ENCODE measurements around the gene GMDS. TPM values are rescaled to one million over a fixed set of nuclear protein-coding genes. Genes with fewer than 3 reads are reported as not detected.

Gene GMDS
- total and polyA plus RNA-seq, 2 of the 4 experiments (the other 2 are of a cell fraction) = 7.3 to 21.9 TPM

DNA sequence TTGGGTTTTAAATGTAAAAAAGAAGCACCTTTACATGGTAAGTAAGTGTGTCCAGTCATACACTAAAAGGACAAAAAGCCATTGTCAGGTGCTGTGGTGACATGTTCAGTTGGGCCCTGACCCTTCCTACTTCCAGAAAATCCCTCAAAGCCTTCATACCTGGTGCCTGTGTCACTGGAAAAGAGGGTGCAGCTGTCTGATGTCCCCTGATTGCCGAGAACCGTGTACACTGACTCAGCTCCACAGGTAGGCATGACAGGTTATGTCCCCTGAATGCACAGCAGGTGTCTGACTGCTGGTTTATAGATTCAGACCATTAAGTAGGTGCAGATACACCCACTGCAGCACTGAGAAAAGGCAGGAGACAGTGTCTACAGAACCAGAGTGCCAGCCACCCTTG lies 536.6 kb downstream of the GMDS start:
- Histone ChIP-seq H3K14ac (replicated peaks; ENCODE audit: low read depth, low read length) (no peak overlapping the region), H3K4me3 (ENCODE audit: insufficient read depth, low read depth, low read length) (no peak overlapping the region), H3K27ac (ENCODE audit: insufficient read depth, low read length) (no peak overlapping the region), H4K5ac (ENCODE audit: low read depth, low read length) (no peak overlapping the region), H2BK120ac (ENCODE audit: low read depth, low read length) (no peak overlapping the region), H4K8ac (ENCODE audit: low read depth in 2 of 2, low read length in 2 of 2) (no peak overlapping the region), H4K20me1 (ENCODE audit: insufficient read depth, low read length) (no peaks in the 10 kb centered on the region), H4K91ac (ENCODE audit: insufficient read depth, low read depth, low read length) (no peak overlapping the region), H3K56ac (ENCODE audit: extremely low read depth, insufficient read depth, low read length) (no peak overlapping the region), H3K9me3 (ENCODE audit: control insufficient read depth, insufficient read depth, low read length) (no peaks in the 10 kb centered on the region), H3K27me3 (ENCODE audit: control insufficient read depth, insufficient read depth, low read length) (no peaks in the 10 kb centered on the region), H3K18ac (ENCODE audit: low read depth, low read length) (no peak overlapping the region), H3K79me1 (ENCODE audit: low read depth in 1 of 2, low read length in 2 of 2) (no peaks in the 10 kb centered on the region), H2BK20ac (ENCODE audit: low read depth, low read length) (no peak overlapping the region), H2AK9ac (replicated peaks; ENCODE audit: low read depth, low read length, poor library complexity) (no peak overlapping the region), H2AFZ (replicated peaks; ENCODE audit: low read length, poor library complexity) (no peak overlapping the region), H2BK5ac (ENCODE audit: low read depth, low read length, poor library complexity, severe bottlenecking) (no peak overlapping the region), H3K9me1 (ENCODE audit: insufficient read depth, low read length) (peaks cover 9% of the 10 kb centered on the region; the same call in 1 of the 2 replicates), H3K36me3 (ENCODE audit: control insufficient read depth, insufficient read depth, low read length) (no peaks in the 10 kb centered on the region), H2AK5ac (ENCODE audit: low read depth, low read length) (no peak overlapping the region), H3K9ac (ENCODE audit: low read depth, low read length) (no peak overlapping the region), H3K4ac (ENCODE audit: low read depth, low read length) (no peak overlapping the region), H3K23ac (ENCODE audit: low read depth, low read length) (no peak overlapping the region), H2BK15ac (ENCODE audit: low read depth, low read length) (no peak overlapping the region), H3K4me2 (ENCODE audit: low read depth, low read length) (no peak overlapping the region), H3K4me1 (ENCODE audit: control insufficient read depth, insufficient read depth, low read length) (no peaks in the 10 kb centered on the region; the same call in 1 of the 2 replicates)
- in situ Hi-C loops (cut with MboI; ENCODE audit: low sequenced_read_pairs) = no loop called here
- POLR2A ChIA-PET (ENCODE audit: unreplicated experiment) = no interaction called here
- BruUV-seq (replicated peaks) = no TSS peak
- WGBS, 2 experiments (ENCODE audit: extremely low coverage in 2 of 2, insufficient read length in 1 of 2) = 90% methylated on average over 2 of the region's 2 CpGs; no CpG with 5 or more reads in 1 of the 2 experiments
- CTCF ChIA-PET = interaction anchor here (1.1 kb wide), 1 partner anchor 11 kb away, joined by 5 read pairs; no protein-coding TSS in a partner anchor
- ATAC-seq (ENCODE audit: low read depth) (no peak), DNase-seq (no peak)
- TF ChIP-seq FOS (IDR thresholded peaks at IDR 0.05; ENCODE audit: low read depth, low read length) (no peak), RFX5 (IDR thresholded peaks at IDR 0.05; ENCODE audit: low read depth, low read length) (no peak), BHLHE40 (IDR thresholded peaks at IDR 0.05; ENCODE audit: low read depth, low read length) (no peak), RCOR1 (IDR thresholded peaks at IDR 0.05; ENCODE audit: insufficient replicate concordance, low read length) (no peak), MAFK (IDR thresholded peaks at IDR 0.05; ENCODE audit: low read depth, low read length) (no peak), CHD1 (IDR thresholded peaks at IDR 0.05; ENCODE audit: low read depth, low read length) (no peak), SMC3 (IDR thresholded peaks at IDR 0.05; ENCODE audit: low read depth, low read length) (no peak), RAD21 (IDR thresholded peaks at IDR 0.05; ENCODE audit: low read length) (no peak), MXI1 (IDR thresholded peaks at IDR 0.05; ENCODE audit: borderline replicate concordance, low read depth, low read length) (no peak), POLR2A (IDR thresholded peaks at IDR 0.05; ENCODE audit: low read depth, low read length) (no peak), NFE2L2 (IDR thresholded peaks at IDR 0.05; ENCODE audit: low read depth, low read length) (no peak)
- TF ChIP-seq, protein P1, sequence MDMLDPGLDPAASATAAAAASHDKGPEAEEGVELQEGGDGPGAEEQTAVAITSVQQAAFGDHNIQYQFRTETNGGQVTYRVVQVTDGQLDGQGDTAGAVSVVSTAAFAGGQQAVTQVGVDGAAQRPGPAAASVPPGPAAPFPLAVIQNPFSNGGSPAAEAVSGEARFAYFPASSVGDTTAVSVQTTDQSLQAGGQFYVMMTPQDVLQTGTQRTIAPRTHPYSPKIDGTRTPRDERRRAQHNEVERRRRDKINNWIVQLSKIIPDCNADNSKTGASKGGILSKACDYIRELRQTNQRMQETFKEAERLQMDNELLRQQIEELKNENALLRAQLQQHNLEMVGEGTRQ (IDR thresholded peaks at IDR 0.05; ENCODE audit: low read depth, low read length) = no peak
- TF ChIP-seq, protein P2, sequence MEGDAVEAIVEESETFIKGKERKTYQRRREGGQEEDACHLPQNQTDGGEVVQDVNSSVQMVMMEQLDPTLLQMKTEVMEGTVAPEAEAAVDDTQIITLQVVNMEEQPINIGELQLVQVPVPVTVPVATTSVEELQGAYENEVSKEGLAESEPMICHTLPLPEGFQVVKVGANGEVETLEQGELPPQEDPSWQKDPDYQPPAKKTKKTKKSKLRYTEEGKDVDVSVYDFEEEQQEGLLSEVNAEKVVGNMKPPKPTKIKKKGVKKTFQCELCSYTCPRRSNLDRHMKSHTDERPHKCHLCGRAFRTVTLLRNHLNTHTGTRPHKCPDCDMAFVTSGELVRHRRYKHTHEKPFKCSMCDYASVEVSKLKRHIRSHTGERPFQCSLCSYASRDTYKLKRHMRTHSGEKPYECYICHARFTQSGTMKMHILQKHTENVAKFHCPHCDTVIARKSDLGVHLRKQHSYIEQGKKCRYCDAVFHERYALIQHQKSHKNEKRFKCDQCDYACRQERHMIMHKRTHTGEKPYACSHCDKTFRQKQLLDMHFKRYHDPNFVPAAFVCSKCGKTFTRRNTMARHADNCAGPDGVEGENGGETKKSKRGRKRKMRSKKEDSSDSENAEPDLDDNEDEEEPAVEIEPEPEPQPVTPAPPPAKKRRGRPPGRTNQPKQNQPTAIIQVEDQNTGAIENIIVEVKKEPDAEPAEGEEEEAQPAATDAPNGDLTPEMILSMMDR (conservative IDR thresholded peaks at IDR 0.05; ENCODE audit: low read depth, low read length) = no peak
- TF ChIP-seq, protein P3, sequence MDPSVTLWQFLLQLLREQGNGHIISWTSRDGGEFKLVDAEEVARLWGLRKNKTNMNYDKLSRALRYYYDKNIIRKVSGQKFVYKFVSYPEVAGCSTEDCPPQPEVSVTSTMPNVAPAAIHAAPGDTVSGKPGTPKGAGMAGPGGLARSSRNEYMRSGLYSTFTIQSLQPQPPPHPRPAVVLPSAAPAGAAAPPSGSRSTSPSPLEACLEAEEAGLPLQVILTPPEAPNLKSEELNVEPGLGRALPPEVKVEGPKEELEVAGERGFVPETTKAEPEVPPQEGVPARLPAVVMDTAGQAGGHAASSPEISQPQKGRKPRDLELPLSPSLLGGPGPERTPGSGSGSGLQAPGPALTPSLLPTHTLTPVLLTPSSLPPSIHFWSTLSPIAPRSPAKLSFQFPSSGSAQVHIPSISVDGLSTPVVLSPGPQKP (IDR thresholded peaks at IDR 0.05; ENCODE audit: borderline replicate concordance, low read depth, low read length) = no peak
- intact Hi-C loops (cut with micrococcal nuclease) = no loop called here
- dilution Hi-C loops (cut with HindIII; ENCODE audit: low sequenced_read_pairs, unreplicated experiment) = no loop called here
